ENCODE data around the gene PTF1A. TPM values are rescaled to one million over a fixed set of nuclear protein-coding genes. Genes with fewer than 3 reads are reported as not detected.

The PTF1A gene
- polyA plus RNA-seq, 1 of the 3 experiments (the other 2 are of a cell fraction), result not detected

DNA sequence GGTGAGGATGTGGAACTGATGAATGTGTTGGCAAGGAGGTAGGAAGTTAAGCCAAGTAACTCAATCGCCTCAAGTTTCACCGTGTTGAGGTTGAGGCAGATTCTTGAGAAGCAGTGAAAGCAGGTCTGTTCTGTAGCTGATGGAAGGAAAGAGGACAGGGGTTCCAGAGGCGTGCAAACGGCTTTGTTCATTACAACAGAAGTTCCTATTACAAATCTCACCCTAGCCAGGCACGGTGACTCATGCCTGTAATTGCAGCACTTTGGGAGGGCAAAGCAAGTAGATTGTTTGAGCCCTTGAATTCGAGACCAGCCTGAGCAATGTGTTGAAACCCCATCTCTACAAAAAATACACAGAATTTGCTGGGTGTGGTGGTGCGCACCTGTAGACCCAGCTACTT lies 36.9 kb upstream of the PTF1A start (continued):
- TF ChIP-seq, protein P1, sequence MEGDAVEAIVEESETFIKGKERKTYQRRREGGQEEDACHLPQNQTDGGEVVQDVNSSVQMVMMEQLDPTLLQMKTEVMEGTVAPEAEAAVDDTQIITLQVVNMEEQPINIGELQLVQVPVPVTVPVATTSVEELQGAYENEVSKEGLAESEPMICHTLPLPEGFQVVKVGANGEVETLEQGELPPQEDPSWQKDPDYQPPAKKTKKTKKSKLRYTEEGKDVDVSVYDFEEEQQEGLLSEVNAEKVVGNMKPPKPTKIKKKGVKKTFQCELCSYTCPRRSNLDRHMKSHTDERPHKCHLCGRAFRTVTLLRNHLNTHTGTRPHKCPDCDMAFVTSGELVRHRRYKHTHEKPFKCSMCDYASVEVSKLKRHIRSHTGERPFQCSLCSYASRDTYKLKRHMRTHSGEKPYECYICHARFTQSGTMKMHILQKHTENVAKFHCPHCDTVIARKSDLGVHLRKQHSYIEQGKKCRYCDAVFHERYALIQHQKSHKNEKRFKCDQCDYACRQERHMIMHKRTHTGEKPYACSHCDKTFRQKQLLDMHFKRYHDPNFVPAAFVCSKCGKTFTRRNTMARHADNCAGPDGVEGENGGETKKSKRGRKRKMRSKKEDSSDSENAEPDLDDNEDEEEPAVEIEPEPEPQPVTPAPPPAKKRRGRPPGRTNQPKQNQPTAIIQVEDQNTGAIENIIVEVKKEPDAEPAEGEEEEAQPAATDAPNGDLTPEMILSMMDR (IDR thresholded peaks at IDR 0.05), result no peak

DNA sequence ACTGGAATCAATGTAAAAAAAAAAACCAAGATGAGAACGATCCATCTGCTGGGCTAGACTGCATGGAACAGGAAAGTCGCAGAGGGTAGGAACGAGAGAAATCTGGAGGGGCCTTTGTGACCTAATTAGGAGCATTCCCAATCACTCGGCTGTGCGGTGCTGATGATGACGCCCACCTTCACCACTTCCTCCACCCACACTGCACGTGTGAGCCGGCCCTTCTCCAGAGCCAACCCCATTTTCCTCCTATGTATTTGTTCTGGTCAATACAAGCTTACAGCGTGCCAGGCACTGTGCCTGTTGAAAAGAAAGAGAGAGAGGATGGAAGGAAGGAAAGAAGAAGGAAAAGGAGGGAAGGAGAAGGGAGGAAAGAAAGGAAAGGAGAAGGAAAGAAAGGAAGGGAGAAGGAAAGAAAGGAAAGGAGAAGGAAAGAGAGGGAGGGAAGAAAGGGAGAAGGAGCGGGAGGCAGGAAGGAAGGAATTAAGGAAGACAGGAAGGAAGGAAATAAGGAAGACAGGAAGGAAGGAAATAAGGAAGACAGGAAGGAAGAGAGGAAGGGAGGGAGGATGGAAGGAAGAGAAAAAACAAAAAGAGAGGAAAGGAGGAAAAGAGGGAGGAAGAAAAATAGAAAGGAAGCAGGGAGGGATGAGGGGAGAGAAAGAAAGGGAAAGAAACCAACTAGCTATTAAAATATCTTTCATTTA lies 35.5 kb upstream of the PTF1A start:
- POLR2A ChIA-PET, result no interaction called here
- CTCF ChIA-PET, result interaction anchor here (0.9 to 9.9 kb wide), 14 partner anchors 11 to 557 kb away, joined by 3 to 208 read pairs (median 14); no protein-coding TSS in a partner anchor
- Histone ChIP-seq H3K4me3 (ENCODE audit: low read depth in 2 of 2, low read length in 1 of 2) (no peak overlapping the region), H3K4me2 (no peak overlapping the region), H3F3A (replicated peaks; ENCODE audit: insufficient read depth) (no peaks in the 10 kb centered on the region), H3K79me2 (ENCODE audit: insufficient read depth) (no peaks in the 10 kb centered on the region), H4K20me1 (ENCODE audit: insufficient read depth) (no peaks in the 10 kb centered on the region), H3K4me1 (ENCODE audit: control insufficient read depth in 1 of 2, insufficient read depth in 2 of 2, low read depth in 1 of 2, low read length in 1 of 2) (peaks cover 0 to 3% of the 10 kb centered on the region in 2 experiments; a peak in 1 of 4 replicates), H2AFZ (ENCODE audit: low read depth) (no peak overlapping the region), H3K9ac (no peak overlapping the region), H3K36me3 (replicated peaks in 1 of 2; ENCODE audit: control insufficient read depth in 1 of 2, insufficient read depth in 2 of 2, low read length in 1 of 2) (no peaks in the 10 kb centered on the region), H3K9me2 (no peaks in the 10 kb centered on the region), H3K27me3 (ENCODE audit: insufficient read depth) (peaks cover 7% of the 10 kb centered on the region; the same call in 1 of the 2 replicates), H3K27ac (ENCODE audit: low read depth in 2 of 2, low read length in 1 of 2) (no peak overlapping the region), H3K9me3 (no peaks in the 10 kb centered on the region)
- TF ChIP-seq, protein P2, sequence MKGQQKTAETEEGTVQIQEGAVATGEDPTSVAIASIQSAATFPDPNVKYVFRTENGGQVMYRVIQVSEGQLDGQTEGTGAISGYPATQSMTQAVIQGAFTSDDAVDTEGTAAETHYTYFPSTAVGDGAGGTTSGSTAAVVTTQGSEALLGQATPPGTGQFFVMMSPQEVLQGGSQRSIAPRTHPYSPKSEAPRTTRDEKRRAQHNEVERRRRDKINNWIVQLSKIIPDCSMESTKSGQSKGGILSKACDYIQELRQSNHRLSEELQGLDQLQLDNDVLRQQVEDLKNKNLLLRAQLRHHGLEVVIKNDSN (IDR thresholded peaks at IDR 0.05; ENCODE audit: borderline replicate concordance, low read depth), result no peak
- TF ChIP-seq FOXM1 (IDR thresholded peaks at IDR 0.05; ENCODE audit: low read depth), result no peak
- no peak for TF ChIP-seq TAF1 (IDR thresholded peaks at IDR 0.05; ENCODE audit: borderline replicate concordance, low read depth, low read length)
- TF ChIP-seq POLR2AphosphoS5 (IDR thresholded peaks at IDR 0.05; ENCODE audit: low read depth, low read length), result no peak
- TF ChIP-seq, protein P3, sequence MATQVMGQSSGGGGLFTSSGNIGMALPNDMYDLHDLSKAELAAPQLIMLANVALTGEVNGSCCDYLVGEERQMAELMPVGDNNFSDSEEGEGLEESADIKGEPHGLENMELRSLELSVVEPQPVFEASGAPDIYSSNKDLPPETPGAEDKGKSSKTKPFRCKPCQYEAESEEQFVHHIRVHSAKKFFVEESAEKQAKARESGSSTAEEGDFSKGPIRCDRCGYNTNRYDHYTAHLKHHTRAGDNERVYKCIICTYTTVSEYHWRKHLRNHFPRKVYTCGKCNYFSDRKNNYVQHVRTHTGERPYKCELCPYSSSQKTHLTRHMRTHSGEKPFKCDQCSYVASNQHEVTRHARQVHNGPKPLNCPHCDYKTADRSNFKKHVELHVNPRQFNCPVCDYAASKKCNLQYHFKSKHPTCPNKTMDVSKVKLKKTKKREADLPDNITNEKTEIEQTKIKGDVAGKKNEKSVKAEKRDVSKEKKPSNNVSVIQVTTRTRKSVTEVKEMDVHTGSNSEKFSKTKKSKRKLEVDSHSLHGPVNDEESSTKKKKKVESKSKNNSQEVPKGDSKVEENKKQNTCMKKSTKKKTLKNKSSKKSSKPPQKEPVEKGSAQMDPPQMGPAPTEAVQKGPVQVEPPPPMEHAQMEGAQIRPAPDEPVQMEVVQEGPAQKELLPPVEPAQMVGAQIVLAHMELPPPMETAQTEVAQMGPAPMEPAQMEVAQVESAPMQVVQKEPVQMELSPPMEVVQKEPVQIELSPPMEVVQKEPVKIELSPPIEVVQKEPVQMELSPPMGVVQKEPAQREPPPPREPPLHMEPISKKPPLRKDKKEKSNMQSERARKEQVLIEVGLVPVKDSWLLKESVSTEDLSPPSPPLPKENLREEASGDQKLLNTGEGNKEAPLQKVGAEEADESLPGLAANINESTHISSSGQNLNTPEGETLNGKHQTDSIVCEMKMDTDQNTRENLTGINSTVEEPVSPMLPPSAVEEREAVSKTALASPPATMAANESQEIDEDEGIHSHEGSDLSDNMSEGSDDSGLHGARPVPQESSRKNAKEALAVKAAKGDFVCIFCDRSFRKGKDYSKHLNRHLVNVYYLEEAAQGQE (IDR thresholded peaks at IDR 0.05; ENCODE audit: low read depth, low read length), result no peak
- no peak for TF ChIP-seq JUND (IDR thresholded peaks at IDR 0.05)
- no peak for TF ChIP-seq MEF2A (IDR thresholded peaks at IDR 0.05; ENCODE audit: borderline replicate concordance, low read depth)
- TF ChIP-seq SMC3 (IDR thresholded peaks at IDR 0.05; ENCODE audit: low read depth, low read length), result no peak
- no peak for TF ChIP-seq RXRA (IDR thresholded peaks at IDR 0.05; ENCODE audit: borderline replicate concordance, low read depth)
- TF ChIP-seq GABPA (IDR thresholded peaks at IDR 0.05; ENCODE audit: low read depth), result no peak
- TF ChIP-seq RAD21 (IDR thresholded peaks at IDR 0.05; ENCODE audit: low read length), result no peak
- no peak for TF ChIP-seq TCF12 (IDR thresholded peaks at IDR 0.05)
- TF ChIP-seq, protein P4, sequence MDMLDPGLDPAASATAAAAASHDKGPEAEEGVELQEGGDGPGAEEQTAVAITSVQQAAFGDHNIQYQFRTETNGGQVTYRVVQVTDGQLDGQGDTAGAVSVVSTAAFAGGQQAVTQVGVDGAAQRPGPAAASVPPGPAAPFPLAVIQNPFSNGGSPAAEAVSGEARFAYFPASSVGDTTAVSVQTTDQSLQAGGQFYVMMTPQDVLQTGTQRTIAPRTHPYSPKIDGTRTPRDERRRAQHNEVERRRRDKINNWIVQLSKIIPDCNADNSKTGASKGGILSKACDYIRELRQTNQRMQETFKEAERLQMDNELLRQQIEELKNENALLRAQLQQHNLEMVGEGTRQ (IDR thresholded peaks at IDR 0.05; ENCODE audit: borderline replicate concordance, low read depth, low read length), result no peak
- no peak for TF ChIP-seq FOSL2 (IDR thresholded peaks at IDR 0.05; ENCODE audit: borderline replicate concordance, low read depth)
- no peak for TF ChIP-seq EP300 (IDR thresholded peaks at IDR 0.05; ENCODE audit: borderline replicate concordance in 1 of 2, low read depth in 1 of 2, low read length in 1 of 2)
- TF ChIP-seq, protein P5, sequence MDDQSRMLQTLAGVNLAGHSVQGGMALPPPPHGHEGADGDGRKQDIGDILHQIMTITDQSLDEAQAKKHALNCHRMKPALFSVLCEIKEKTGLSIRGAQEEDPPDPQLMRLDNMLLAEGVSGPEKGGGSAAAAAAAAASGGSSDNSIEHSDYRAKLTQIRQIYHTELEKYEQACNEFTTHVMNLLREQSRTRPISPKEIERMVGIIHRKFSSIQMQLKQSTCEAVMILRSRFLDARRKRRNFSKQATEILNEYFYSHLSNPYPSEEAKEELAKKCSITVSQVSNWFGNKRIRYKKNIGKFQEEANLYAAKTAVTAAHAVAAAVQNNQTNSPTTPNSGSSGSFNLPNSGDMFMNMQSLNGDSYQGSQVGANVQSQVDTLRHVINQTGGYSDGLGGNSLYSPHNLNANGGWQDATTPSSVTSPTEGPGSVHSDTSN (IDR thresholded peaks at IDR 0.05), result no peak
- no peak for TF ChIP-seq EZH2phosphoT487 (IDR thresholded peaks at IDR 0.05; ENCODE audit: borderline replicate concordance, low read depth)
- no peak for TF ChIP-seq CHD2 (IDR thresholded peaks at IDR 0.05; ENCODE audit: low read length, partially characterized antibody)
- TF ChIP-seq FOXJ3 (CRISPR knock-in tag; IDR thresholded peaks at IDR 0.05), result no peak
- no peak for DNase-seq
- WGBS (ENCODE audit: low lambda C conversion rate), result 55% methylated on average over 10 of the region's 10 CpGs
